A673 (cell line): ENCODE measurements around the gene LMCD1.

Experiments
- CTCF ChIP-seq: fragments of 300-800, 200-600 bp; sonication (generic); conservative IDR thresholded peaks from 2 replicates; pipeline ENCODE4 v1.5.1; 2017; ENCODE audit warnings: low read depth, mild to moderate bottlenecking, antibody characterized with exemption, low read length, moderate library complexity, mixed read lengths
- EZH2 ChIP-seq: fragments of 200-600 bp; sonication (generic); IDR thresholded peaks from 2 replicates; pipeline ENCODE4 v1.6.1; 2017; ENCODE audit warnings: borderline replicate concordance, low read depth, mild to moderate bottlenecking, mixed read lengths, antibody characterized with exemption, low read length; ENCODE audit not compliant: poor library complexity, severe bottlenecking

- TF ChIP-seq CTCF (no peak), EZH2 (no peak)
Measured at GRCh38 chr3:8491271-8492144, 10.1 kb upstream of the LMCD1 start.
